Activated CD4-positive, alpha-beta memory T cell treated with anti-CD3 and anti-CD28 coated beads for 36 hours (primary cell): ENCODE results near the gene MYH10. TPM values are rescaled to one million over a fixed set of nuclear protein-coding genes. Genes with fewer than 3 reads are reported as not detected.

ENCODE experiments used
- CTCF ChIA-PET: fragments of 350-600 bp; sonication (Branson Sonifier 250); formaldehyde crosslinking; loops from one replicate; lab custom pipeline; 2021; ENCODE audit warnings: antibody characterized with exemption, inconsistent platforms; lab: Charles Lee
- POLR2A ChIA-PET: fragments of 350-600 bp; sonication (Branson Sonifier 250); formaldehyde crosslinking; loops from one replicate; lab custom pipeline; 2021; ENCODE audit warnings: antibody characterized with exemption; lab: Charles Lee
- DNase-seq: peaks from one replicate; pipeline ENCODE4 v3.0.0-alpha.2; 2020
- H3K27ac Mint-ChIP-seq: one replicate; pipeline ENCODE4 v1.8.0; 2021; ENCODE audit warnings: mixed read lengths
- H3K27me3 Mint-ChIP-seq: one replicate; pipeline ENCODE4 v1.8.0; 2021; ENCODE audit warnings: mixed read lengths
- H3K36me3 Mint-ChIP-seq: one replicate; pipeline ENCODE4 v1.8.0; 2021; ENCODE audit warnings: mixed read lengths
- H3K4me1 Mint-ChIP-seq: one replicate; pipeline ENCODE4 v1.8.0; 2021; ENCODE audit warnings: low read depth, mixed read lengths
- H3K4me3 Mint-ChIP-seq: one replicate; pipeline ENCODE4 v1.8.0; 2021; ENCODE audit warnings: mild to moderate bottlenecking, mixed read lengths
- H3K9me3 Mint-ChIP-seq: one replicate; pipeline ENCODE4 v1.8.0; 2021; ENCODE audit warnings: mixed read lengths
- intact Hi-C: fragments of 100-400 bp; cut with micrococcal nuclease; formaldehyde crosslinking; loops from one replicate; pipeline ENCODE4 v1.15.1; 2023
- total RNA-seq, 2 experiments: library from RNA; stranded (reverse); gene quantifications; one replicate each; pipeline ENCODE4 v1.2.3, GENCODE V29; 2021

The MYH10 gene
- total RNA-seq, 2 experiments from 2014 or later: 15.6 to 20.6 TPM

DNA sequence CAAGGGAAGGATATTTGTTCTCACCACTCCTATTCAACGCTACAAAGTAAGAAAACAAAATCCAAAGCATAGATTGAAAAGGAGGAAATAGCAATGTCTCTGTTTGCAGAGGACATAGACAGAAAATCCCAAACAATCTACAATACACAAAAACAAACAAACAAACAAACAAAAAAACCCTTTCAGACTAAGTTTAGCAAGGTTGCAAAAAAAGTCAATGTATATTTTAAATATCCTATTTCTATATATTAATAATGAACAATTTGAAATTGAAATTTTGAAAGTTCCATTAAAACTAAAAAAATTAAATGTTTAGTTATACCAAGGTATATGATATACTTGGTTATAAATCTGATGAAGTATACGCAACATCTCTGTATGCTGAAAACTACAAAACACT, 37.2 kb downstream of the MYH10 start:
- ChIA-PET CTCF (no interaction called here), POLR2A (no interaction called here)
- intact Hi-C loops: no loop called here
- H3K27ac Mint-ChIP-seq: no peak overlapping the region
- peaks cover 5% of the 10 kb centered on the region for H3K27me3 Mint-ChIP-seq
- H3K4me1 Mint-ChIP-seq: no peaks in the 10 kb centered on the region
- no peaks in the 10 kb centered on the region for H3K9me3 Mint-ChIP-seq
- DNase-seq: no peak
- no peaks in the 10 kb centered on the region for H3K36me3 Mint-ChIP-seq
- no peak overlapping the region for H3K4me3 Mint-ChIP-seq

DNA sequence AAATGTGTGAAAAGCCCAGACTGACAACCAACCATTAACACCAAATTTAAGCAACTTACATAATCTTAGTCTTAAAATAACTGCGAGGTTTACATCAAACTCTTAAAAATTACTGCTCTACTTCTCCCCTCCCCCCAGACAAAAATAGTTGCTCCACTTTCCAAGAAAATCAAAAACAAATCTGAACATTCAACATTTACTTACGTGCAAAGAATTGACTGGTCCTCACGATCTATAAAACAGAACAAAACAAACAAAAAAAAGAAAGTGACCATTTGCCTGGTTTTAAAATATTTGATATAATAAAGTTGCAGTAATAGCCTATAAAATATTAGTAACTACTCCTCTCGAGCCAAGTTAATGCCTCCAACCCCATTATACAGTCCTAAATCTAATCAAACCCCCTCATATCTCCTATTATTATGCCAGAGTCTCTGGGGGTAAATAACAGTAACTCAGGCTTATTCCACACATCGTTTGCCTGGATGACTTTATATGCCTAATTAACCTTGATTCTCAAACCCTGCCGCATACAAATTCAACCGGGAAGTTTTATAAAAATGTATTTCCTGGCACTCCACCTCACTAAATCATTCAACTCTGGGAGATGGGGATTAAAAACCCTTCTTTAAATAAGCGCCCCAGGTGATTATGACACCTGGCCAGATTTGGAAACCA, 41.5 kb downstream of the MYH10 start:
- intact Hi-C loops: no loop called here
- CTCF ChIA-PET: no interaction called here
- Mint-ChIP-seq H3K27ac (no peak overlapping the region), H3K9me3 (no peaks in the 10 kb centered on the region), H3K36me3 (no peaks in the 10 kb centered on the region), H3K27me3 (peaks cover 12% of the 10 kb centered on the region), H3K4me3 (no peak overlapping the region), H3K4me1 (no peaks in the 10 kb centered on the region)
- POLR2A ChIA-PET: no interaction called here
- no peak for DNase-seq

- H3K27me3 Mint-ChIP-seq: peaks cover 12% of the 10 kb centered on the region
- no peak overlapping the region for H3K27ac Mint-ChIP-seq
- intact Hi-C loops: no loop called here
- H3K36me3 Mint-ChIP-seq: no peaks in the 10 kb centered on the region
- no peak for DNase-seq
- H3K4me3 Mint-ChIP-seq: no peak overlapping the region
- ChIA-PET POLR2A (no interaction called here), CTCF (no interaction called here)
- no peaks in the 10 kb centered on the region for H3K9me3 Mint-ChIP-seq
- H3K4me1 Mint-ChIP-seq: no peaks in the 10 kb centered on the region
These were observed 43.8 kb downstream of the MYH10 start for GRCh38 chr17:8586766-8587165.

DNA sequence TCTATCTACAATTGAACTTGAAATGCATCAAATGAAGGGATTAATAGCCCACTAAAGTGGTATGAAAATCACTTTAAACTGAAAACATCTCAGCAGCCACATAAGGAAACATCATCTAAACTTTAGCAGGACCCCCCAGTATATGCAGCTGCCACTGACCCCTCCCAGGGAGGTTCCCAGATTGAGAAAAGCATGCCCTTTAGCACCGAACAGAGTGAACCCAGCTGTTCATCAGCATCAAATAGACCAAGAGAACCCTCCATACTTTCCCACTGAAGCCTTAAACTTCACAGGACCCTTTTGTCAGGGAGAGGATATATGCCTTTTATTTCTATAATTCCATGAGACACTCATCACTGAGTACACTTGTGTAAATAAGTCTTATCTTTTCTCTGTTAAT, 44.6 kb downstream of the MYH10 start:
- POLR2A ChIA-PET: no interaction called here
- no peak for DNase-seq

GRCh38 chr17:8583954-8584353, 46.6 kb downstream of the MYH10 start:
- H3K4me3 Mint-ChIP-seq: no peak overlapping the region
- H3K27me3 Mint-ChIP-seq: peaks cover 9% of the 10 kb centered on the region
- DNase-seq: no peak
- intact Hi-C loops: no loop called here
- ChIA-PET CTCF (no interaction called here), POLR2A (no interaction called here)
- no peaks in the 10 kb centered on the region for H3K36me3 Mint-ChIP-seq
- H3K4me1 Mint-ChIP-seq: peaks cover 6% of the 10 kb centered on the region
- no peaks in the 10 kb centered on the region for H3K9me3 Mint-ChIP-seq
- H3K27ac Mint-ChIP-seq: no peak overlapping the region

More for the DNA sequence above, 44.6 kb downstream of the MYH10 start:
- H3K36me3 Mint-ChIP-seq: no peaks in the 10 kb centered on the region
- H3K27me3 Mint-ChIP-seq: peaks cover 9% of the 10 kb centered on the region
- no peaks in the 10 kb centered on the region for H3K9me3 Mint-ChIP-seq
- intact Hi-C loops: no loop called here
- peaks cover 5% of the 10 kb centered on the region for H3K4me1 Mint-ChIP-seq
- CTCF ChIA-PET: no interaction called here
- H3K27ac Mint-ChIP-seq: no peak overlapping the region
- H3K4me3 Mint-ChIP-seq: no peak overlapping the region

DNA sequence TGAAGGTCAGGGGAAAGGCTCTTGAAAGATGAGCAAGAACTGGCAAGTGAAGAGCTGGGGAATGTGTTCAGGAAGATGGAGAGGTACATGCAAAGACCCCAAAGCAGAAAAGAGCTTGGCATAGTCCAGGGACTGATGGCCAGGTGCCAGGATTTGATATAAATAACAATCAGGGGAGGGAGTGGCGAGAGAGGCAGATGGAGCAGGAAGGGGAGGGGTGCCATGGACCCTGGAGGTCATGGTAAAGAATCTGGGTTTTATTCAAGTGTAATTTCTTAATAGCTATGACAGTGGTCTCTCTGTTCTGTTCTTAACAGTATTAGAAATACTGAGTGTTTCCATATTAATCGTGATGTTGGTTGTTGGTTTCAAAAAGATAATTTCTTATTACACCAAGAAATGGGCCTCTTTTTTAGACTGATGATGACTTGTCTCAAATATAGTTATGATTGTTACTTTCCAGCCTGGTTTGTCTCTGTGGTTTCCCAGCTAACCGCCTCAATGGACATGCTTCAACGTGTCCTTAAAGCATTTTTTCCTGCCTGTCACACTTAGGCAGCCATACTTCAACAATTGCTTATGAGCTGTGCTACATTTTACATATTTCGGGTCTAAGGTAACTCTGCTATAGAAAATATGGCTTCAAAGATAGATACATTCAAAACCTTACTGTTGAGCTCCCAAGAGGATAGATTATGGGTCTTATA, 49.4 kb downstream of the MYH10 start:
- peaks cover 6% of the 10 kb centered on the region for H3K4me1 Mint-ChIP-seq

DNA sequence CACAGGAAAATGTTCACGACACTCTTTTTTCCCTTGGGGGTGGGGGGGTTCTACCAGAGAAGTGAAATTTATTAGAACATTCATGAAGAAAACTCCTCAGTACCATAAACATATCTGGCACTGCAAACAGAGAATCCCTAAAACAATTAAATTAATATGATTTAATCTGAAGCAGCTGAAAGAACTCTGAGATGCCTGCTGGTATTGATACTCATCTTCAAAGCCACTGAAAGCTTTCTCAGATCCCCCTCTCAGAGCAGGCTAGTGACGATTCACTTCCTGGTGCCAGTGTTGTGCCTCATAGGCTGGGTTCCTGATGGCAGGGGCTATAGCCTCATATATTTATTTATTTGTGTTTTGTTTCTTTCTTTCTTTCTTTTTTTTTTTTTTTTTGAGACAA, 52.7 kb downstream of the MYH10 start:
- intact Hi-C loops: no loop called here
- H3K4me3 Mint-ChIP-seq: no peak overlapping the region
- no peak for DNase-seq
- no peaks in the 10 kb centered on the region for H3K36me3 Mint-ChIP-seq
- H3K27me3 Mint-ChIP-seq: no peaks in the 10 kb centered on the region
- ChIA-PET POLR2A (no interaction called here), CTCF (no interaction called here)
- H3K4me1 Mint-ChIP-seq: peaks cover 6% of the 10 kb centered on the region
- H3K27ac Mint-ChIP-seq: no peak overlapping the region
- H3K9me3 Mint-ChIP-seq: no peaks in the 10 kb centered on the region

More for the DNA sequence above, 49.4 kb downstream of the MYH10 start:
- H3K27ac Mint-ChIP-seq: no peak overlapping the region
- ChIA-PET CTCF (interaction anchor here (0.8 kb wide), 1 partner anchor 314 kb away, joined by 4 read pairs; no protein-coding TSS in a partner anchor), POLR2A (no interaction called here)
- intact Hi-C loops: no loop called here
- no peaks in the 10 kb centered on the region for H3K9me3 Mint-ChIP-seq
- no peaks in the 10 kb centered on the region for H3K27me3 Mint-ChIP-seq
- peak; percentile 36 for DNase-seq
- H3K36me3 Mint-ChIP-seq: no peaks in the 10 kb centered on the region
- no peak overlapping the region for H3K4me3 Mint-ChIP-seq

- CTCF ChIA-PET: interaction anchor here (1.5 kb wide), 1 partner anchor 422 kb away, joined by 3 read pairs; no protein-coding TSS in a partner anchor
- POLR2A ChIA-PET: no interaction called here
- Mint-ChIP-seq H3K4me1 (peaks cover 6% of the 10 kb centered on the region), H3K4me3 (no peak overlapping the region), H3K9me3 (no peaks in the 10 kb centered on the region), H3K36me3 (no peaks in the 10 kb centered on the region), H3K27ac (no peak overlapping the region), H3K27me3 (no peaks in the 10 kb centered on the region)
- no peak for DNase-seq
- intact Hi-C loops: no loop called here
These were observed 53.8 kb downstream of the MYH10 start for GRCh38 chr17:8576559-8577294.

DNA sequence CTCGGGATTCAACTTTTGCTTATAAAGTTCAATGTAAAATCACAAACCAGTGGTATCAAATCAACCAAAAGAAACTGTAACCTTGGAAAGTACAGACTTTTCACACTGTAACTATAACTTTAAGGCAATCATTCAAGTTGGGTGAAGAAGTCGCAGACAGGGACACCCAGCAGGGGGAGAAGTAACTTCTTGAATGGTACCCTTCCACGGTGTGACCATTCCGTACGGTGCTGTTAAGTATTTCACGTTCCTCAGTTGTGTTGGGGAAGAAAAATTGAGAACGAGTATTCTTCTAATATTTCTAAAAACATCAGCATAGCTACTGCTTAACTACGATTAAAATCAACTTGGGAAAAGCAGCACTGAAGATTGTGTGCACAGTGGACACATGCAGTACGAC, 55.8 kb downstream of the MYH10 start:
- POLR2A ChIA-PET: no interaction called here
- H3K27ac Mint-ChIP-seq: no peak overlapping the region
- intact Hi-C loops: no loop called here
- no peaks in the 10 kb centered on the region for H3K27me3 Mint-ChIP-seq
- no peak for DNase-seq
- no peak overlapping the region for H3K4me3 Mint-ChIP-seq
- H3K36me3 Mint-ChIP-seq: no peaks in the 10 kb centered on the region
- H3K9me3 Mint-ChIP-seq: no peaks in the 10 kb centered on the region
- H3K4me1 Mint-ChIP-seq: no peaks in the 10 kb centered on the region
- CTCF ChIA-PET: no interaction called here

DNA sequence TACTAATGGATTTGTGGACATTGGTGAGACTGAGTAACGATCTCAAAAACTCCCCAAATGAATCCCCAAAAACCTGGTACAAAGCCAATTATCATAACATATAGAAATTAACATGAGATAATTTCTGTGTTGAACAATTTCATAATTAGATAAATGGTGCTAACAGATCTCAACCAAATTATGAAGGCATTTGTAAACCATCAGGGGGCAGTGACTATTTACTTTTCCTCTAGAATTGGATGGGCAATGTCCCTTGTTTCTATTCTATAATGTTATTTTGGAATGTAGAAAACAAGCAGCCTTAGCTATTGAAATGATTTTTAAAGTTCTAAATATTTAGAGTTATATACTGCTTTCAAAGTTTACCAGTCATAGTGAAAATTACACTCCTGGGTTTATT, 57.8 kb downstream of the MYH10 start:
- CTCF ChIA-PET: interaction anchor here (1.1 kb wide), 1 partner anchor 213 kb away, joined by 3 read pairs; no protein-coding TSS in a partner anchor
- intact Hi-C loops: loop anchor here (2.0 kb wide), 1 partner anchor 174 kb away; no protein-coding TSS in a partner anchor
- H3K36me3 Mint-ChIP-seq: no peaks in the 10 kb centered on the region

GRCh38 chr17:8563981-8564602, 66.4 kb downstream of the MYH10 start:
- POLR2A ChIA-PET: no interaction called here
- no peaks in the 10 kb centered on the region for H3K4me1 Mint-ChIP-seq
- no peak for DNase-seq
- H3K4me3 Mint-ChIP-seq: no peak overlapping the region
- no peaks in the 10 kb centered on the region for H3K9me3 Mint-ChIP-seq
- CTCF ChIA-PET: interaction anchor here (0.9 kb wide), 1 partner anchor 30 kb away, joined by 3 read pairs; no protein-coding TSS in a partner anchor
- H3K36me3 Mint-ChIP-seq: no peaks in the 10 kb centered on the region
- no peak overlapping the region for H3K27ac Mint-ChIP-seq
- H3K27me3 Mint-ChIP-seq: peaks cover 5% of the 10 kb centered on the region
- intact Hi-C loops: no loop called here

More for the DNA sequence above, 57.8 kb downstream of the MYH10 start:
- DNase-seq: no peak
- Mint-ChIP-seq H3K27ac (no peak overlapping the region), H3K4me3 (no peak overlapping the region), H3K4me1 (no peaks in the 10 kb centered on the region), H3K9me3 (no peaks in the 10 kb centered on the region), H3K27me3 (no peaks in the 10 kb centered on the region)
- POLR2A ChIA-PET: no interaction called here
